Activated CD4-positive, alpha-beta T cell treated with anti-CD3 and anti-CD28 coated beads, Interleukin-2, amount 10 ng/mL, durations not matched to agents 7 days and 5 days (primary cell): ENCODE measurements around the gene DUSP28. TPM values are rescaled to one million over a fixed set of nuclear protein-coding genes. Genes with fewer than 3 reads are reported as not detected.

Source experiments
- CTCF ChIA-PET: fragments of 350-600 bp; sonication (Branson Sonifier 250); formaldehyde crosslinking; loops from one replicate; lab custom pipeline; 2021; ENCODE audit warnings: antibody characterized with exemption; lab: Charles Lee
- POLR2A ChIA-PET: fragments of 350-600 bp; sonication (Branson Sonifier 250); formaldehyde crosslinking; loops from one replicate; lab custom pipeline; 2021; ENCODE audit warnings: antibody characterized with exemption; lab: Charles Lee
- DNase-seq: peaks from one replicate; pipeline ENCODE4 v3.0.0-alpha.2; 2020
- H3K27ac Mint-ChIP-seq: one replicate; pipeline ENCODE4 v1.8.0; 2021; ENCODE audit warnings: mild to moderate bottlenecking, moderate library complexity, mixed read lengths
- H3K27me3 Mint-ChIP-seq: one replicate; pipeline ENCODE4 v1.8.0; 2021; ENCODE audit warnings: mixed read lengths
- H3K36me3 Mint-ChIP-seq: one replicate; pipeline ENCODE4 v1.8.0; 2021; ENCODE audit warnings: low read depth, mixed read lengths
- H3K4me1 Mint-ChIP-seq: one replicate; pipeline ENCODE4 v1.8.0; 2021; ENCODE audit warnings: mixed read lengths
- H3K4me3 Mint-ChIP-seq: one replicate; pipeline ENCODE4 v1.8.0; 2021; ENCODE audit warnings: mild to moderate bottlenecking, moderate library complexity, mixed read lengths
- H3K9me3 Mint-ChIP-seq: one replicate; pipeline ENCODE4 v1.8.0; 2021; ENCODE audit warnings: mixed read lengths
- total RNA-seq, 2 experiments: library from RNA; stranded (reverse); gene quantifications; one replicate each; pipeline ENCODE4 v1.2.3, GENCODE V29; 2021

The DUSP28 gene
- total RNA-seq, 2 experiments from 2014 or later: 9.6 to 11.6 TPM

DNA sequence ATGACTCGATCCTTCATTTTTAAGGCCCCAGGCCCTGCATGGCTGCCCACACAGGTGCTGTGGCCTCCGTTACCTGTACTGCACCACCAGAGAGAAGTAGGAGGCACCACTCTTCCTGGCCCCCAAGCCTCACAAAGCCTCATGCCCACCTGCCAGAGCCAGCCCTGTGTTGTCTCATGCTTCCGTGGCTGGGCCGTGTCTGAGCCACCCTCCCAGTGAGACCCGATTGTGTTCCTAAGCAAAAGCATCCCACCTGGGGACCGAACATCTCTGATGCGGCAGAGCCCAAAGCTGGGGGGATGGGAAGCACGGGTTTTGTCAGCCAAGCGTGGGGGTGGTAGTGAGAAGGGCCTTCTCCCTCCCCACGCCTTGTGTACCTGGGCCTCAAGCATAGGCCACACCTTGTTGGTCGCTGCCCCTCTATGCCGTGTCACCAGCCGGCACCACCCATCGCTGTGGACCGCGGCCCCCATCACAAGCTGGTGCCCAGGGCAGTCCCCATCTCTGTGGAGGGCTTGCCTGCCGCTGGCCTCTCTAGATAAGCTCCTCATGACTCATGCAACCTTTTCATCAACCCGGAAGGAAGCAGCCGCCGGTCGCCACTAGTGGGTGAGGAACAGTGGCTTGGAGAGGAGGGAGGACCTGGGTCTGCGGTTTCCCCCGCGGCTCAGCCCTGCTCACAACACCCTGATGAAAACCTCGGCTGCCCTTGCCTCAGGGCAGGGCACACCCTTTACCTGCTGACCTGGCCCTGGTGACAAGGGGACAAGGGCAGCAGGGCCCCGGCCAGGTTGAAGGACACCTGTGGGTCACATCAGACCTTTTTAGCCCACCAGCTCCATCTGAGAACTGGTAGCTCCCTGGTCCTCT, 5.4 kb downstream of the DUSP28 start:
- ChIA-PET CTCF (interaction anchor here (0.7 to 3.8 kb wide), 20 partner anchors 9 to 121 kb away, joined by 3 to 67 read pairs (median 5); partner anchors contain the start of genes CAPN10 and GPR35), POLR2A (interaction anchor here (0.6 to 1.4 kb wide), 4 partner anchors 9 to 78 kb away, joined by 3 to 11 read pairs (median 6); partner anchors contain the start of gene CAPN10)
- peak; percentile 94 for DNase-seq
- no peaks in the 10 kb centered on the region for H3K9me3 Mint-ChIP-seq
- peak overlapping the region; percentile 91 for H3K4me3 Mint-ChIP-seq
- H3K4me1 Mint-ChIP-seq: peaks cover 60% of the 10 kb centered on the region
- peaks cover 46% of the 10 kb centered on the region for H3K36me3 Mint-ChIP-seq
- peak overlapping the region; percentile 97 for H3K27ac Mint-ChIP-seq
- H3K27me3 Mint-ChIP-seq: no peaks in the 10 kb centered on the region

DNA sequence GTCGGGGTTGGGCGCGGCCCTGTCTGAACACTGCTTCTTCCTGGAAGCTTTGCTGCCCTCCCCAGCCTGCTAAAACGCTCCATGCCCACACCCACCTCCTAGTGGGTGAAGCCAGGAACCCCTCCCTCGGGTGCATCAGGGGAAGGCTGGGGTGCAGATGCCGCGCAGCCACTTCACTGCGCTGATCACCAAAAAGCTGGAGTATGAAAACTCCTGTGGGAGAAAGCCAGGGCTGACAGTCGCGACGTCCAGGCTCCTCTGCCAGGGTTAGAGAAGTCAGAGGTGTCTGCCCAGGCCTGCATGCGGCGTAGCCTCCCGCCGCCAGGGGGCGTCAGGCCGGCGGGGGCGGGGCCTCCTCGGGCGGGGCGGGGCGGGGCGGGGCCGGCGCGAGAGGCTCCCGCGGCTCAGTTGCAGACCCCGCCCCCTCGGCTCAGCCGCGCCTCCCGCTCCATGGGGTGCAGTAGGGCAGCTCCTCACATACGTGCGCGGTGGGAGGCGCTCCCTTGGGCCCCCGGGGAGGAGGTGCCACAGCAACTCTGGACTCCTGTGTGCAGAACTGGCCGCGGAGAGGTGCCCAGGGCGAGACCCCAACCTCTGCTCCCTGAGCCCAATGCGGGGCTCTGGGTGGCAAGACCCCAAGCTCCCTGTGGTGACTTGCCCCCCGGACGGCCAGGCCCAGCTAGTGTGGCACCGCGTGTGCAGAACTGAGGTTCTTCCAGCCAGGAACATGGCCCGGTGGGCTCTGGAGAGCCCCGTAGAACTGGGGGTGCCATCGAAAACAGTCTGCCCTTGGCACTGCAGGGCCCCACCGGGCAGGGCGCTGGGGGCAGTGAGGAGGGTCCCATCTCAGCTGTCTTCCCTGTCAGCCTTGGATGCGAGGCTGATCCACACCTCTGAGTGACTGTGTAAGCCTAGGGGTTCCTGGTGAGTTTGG, 6.3 kb downstream of the DUSP28 start:
- peaks cover 50% of the 10 kb centered on the region for H3K36me3 Mint-ChIP-seq

DNA sequence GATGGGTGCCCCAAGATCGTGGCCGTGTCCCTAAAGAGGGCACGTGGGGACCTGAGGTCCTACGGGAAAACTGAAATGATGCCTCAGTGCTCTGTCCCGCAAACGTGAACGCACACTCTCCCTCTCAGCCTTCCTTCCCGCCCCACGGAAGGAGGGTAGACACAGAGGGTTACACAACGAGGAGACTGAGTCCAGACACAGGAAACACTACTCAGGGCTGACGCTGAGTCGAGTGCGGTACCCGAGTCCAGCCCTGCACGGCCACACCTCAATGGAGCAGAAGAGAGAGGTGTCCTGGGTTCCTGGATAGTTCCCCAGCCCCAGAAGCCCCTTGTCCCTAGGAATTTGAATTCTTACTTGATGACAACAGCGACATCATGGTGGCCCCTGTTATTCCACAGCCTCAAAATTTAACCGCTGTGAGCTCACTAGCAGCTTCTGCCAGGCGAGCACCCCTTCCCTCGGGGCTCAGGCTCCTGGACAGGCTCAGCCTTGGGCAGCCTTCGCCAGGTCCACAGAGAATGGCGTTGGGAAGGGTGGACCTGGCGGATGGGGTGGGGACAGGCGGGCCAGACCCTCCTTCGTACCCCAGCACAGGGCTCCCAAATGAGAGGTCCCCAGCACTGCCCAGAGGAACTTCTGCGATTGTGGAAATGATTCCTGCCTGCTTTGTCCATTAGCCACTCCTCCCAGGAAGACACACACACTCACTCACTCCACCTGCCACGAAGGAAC, 7.1 kb downstream of the DUSP28 start:
- H3K27me3 Mint-ChIP-seq: no peaks in the 10 kb centered on the region

More for the DNA sequence above, 6.3 kb downstream of the DUSP28 start:
- Mint-ChIP-seq H3K4me1 (peaks cover 67% of the 10 kb centered on the region), H3K27me3 (no peaks in the 10 kb centered on the region), H3K27ac (peak overlapping the region; percentile 99), H3K9me3 (no peaks in the 10 kb centered on the region), H3K4me3 (peak overlapping the region; percentile 91)
- POLR2A ChIA-PET: interaction anchor here (0.6 to 1.4 kb wide), 4 partner anchors 10 to 78 kb away, joined by 3 to 11 read pairs (median 6); partner anchors contain the start of gene CAPN10
- CTCF ChIA-PET: interaction anchor here (0.6 to 3.8 kb wide), 21 partner anchors 9 to 120 kb away, joined by 3 to 67 read pairs (median 5); partner anchors contain the start of genes CAPN10 and GPR35
- peak; percentile 97 for DNase-seq

DNA sequence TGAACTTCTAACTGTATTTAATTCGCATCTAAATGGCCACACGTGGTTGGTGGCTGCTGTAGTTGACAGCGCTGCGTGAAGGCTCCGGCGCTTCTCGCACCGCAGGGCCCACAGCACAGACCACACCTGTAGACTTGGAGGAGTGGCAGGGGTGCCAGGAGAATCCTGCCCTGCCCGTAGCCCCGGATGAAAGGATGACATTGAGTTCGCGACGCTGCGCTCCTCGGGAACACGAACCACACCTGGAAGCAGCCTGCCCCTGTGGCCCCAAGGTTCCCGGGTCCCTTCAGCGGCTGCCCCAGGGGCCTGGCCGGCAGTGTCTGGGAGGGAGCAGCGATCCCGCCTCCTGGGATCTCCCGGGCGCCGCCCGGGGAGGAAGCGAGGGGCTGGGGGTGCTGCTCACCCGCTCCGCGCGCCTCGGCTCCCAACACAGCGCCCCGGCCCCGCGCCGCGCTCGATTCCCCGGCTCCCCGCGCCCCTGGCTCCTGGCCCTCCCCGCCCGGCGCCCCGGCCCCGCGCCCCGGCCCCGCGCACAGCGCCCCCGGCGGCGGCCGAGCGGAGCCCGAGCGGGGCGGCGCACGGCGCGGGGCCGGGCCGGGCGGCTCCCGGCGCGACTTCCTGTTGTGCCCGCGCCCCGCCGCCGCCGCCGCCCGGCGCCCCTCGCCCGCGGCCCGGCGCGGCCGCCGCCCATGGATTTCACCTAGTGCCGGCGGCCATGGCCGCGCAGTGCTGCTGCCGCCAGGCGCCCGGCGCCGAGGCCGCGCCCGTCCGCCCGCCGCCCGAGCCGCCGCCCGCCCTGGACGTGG, 7.9 kb downstream of the DUSP28 start, which contains the start of gene RNPEPL1:
Gene RNPEPL1, plus strand, starts transcription at position 613 of the 806 bp plus-strand sequence. Its CDS starts 103 bp downstream, at position 716.
- peaks cover 57% of the 10 kb centered on the region for H3K4me1 Mint-ChIP-seq
- peaks cover 40% of the 10 kb centered on the region for H3K36me3 Mint-ChIP-seq
- ChIA-PET POLR2A (no interaction called here), CTCF (interaction anchor here (0.7 to 3.8 kb wide), 9 partner anchors 9 to 53 kb away, joined by 3 to 31 read pairs (median 5); partner anchors contain the start of gene CAPN10)
- H3K4me3 Mint-ChIP-seq: peak within 1 kb of the TSS; percentile 91
- H3K9me3 Mint-ChIP-seq: no peaks in the 10 kb centered on the region
- peak within 1 kb of the TSS; percentile 99 for H3K27ac Mint-ChIP-seq
- peak; percentile 61 for DNase-seq
- no peaks in the 10 kb centered on the region for H3K27me3 Mint-ChIP-seq

More for the DNA sequence above, 7.1 kb downstream of the DUSP28 start:
- Mint-ChIP-seq H3K4me1 (peaks cover 64% of the 10 kb centered on the region), H3K4me3 (peak overlapping the region; percentile 91), H3K27ac (peak overlapping the region; percentile 99), H3K36me3 (peaks cover 48% of the 10 kb centered on the region), H3K9me3 (no peaks in the 10 kb centered on the region)
- ChIA-PET POLR2A (interaction anchor here (1.0 kb wide), 1 partner anchor 77 kb away, joined by 3 read pairs; no protein-coding TSS in a partner anchor), CTCF (interaction anchor here (0.6 to 3.8 kb wide), 10 partner anchors 10 to 94 kb away, joined by 3 to 67 read pairs (median 23); partner anchors contain the start of gene CAPN10)
- DNase-seq: peak; percentile 47

DNA sequence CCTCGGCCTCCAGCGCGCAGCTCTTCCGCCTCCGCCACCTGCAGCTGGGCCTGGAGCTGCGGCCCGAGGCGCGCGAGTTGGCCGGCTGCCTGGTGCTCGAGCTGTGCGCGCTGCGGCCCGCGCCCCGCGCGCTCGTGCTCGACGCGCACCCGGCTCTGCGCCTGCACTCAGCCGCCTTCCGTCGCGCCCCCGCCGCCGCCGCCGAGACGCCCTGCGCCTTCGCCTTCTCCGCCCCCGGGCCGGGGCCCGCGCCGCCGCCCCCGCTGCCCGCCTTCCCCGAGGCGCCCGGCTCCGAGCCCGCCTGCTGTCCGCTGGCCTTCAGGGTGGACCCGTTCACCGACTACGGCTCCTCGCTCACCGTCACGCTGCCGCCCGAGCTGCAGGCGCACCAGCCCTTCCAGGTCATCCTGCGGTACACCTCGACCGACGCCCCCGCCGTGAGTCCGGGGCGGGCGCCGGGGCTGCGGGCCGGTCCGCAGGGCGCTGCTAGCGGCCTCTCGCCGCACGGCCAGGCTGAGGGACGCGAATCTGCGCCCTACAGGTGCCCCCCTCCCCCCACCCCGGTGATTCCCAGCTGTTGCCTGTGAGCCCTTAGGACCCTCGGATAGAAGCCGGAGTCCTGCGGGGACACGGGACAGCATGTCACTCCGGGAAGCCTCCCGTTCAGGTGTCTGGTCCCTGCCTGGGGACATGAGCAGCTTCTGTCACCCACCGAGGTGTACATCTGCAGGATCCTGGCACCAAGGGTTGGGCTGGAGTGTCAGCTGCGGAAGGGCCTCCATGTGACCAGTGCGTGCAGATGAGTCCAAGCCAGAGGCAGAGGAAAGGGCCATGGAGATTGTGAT, 8.7 kb downstream of the DUSP28 start:
- peak; percentile 43 for DNase-seq
- Mint-ChIP-seq H3K4me1 (peaks cover 48% of the 10 kb centered on the region), H3K27ac (peak overlapping the region; percentile 74), H3K27me3 (no peaks in the 10 kb centered on the region), H3K36me3 (peaks cover 32% of the 10 kb centered on the region), H3K4me3 (peak overlapping the region; percentile 79), H3K9me3 (no peaks in the 10 kb centered on the region)
- ChIA-PET POLR2A (no interaction called here), CTCF (interaction anchor here (0.7 to 1.5 kb wide), 6 partner anchors 14 to 42 kb away, joined by 3 to 11 read pairs (median 4); partner anchors contain the start of gene CAPN10)

DNA sequence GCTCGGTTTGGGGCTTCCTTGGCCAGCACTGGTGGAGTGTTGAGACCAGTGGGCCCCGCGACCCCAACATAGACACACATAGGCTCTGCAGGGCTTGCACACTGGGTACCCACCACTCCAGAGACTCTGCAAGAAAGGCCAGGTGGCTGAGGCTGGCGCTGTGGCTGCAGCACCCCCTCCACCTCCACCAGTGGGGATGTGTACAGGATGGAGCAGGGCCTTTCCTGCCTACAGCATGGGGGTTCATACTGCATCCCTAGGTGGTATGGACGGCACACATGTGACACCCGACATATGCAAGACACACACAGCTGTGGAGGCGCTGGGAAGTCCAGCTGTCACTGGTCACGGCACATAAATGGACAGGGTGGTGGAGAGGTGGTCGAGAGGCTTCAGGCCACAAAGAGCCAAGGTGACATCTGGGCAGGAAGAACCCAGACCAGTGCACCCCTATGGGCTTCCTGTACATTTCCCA, 9.4 kb downstream of the DUSP28 start:
- CTCF ChIA-PET: interaction anchor here (1.1 to 1.5 kb wide), 5 partner anchors 15 to 33 kb away, joined by 3 to 11 read pairs (median 4); partner anchors contain the start of gene CAPN10
- Mint-ChIP-seq H3K9me3 (no peaks in the 10 kb centered on the region), H3K27me3 (no peaks in the 10 kb centered on the region), H3K36me3 (peaks cover 26% of the 10 kb centered on the region), H3K27ac (peak overlapping the region; percentile 72), H3K4me3 (peak overlapping the region; percentile 79), H3K4me1 (peaks cover 42% of the 10 kb centered on the region)
- POLR2A ChIA-PET: no interaction called here
- no peak for DNase-seq

DNA sequence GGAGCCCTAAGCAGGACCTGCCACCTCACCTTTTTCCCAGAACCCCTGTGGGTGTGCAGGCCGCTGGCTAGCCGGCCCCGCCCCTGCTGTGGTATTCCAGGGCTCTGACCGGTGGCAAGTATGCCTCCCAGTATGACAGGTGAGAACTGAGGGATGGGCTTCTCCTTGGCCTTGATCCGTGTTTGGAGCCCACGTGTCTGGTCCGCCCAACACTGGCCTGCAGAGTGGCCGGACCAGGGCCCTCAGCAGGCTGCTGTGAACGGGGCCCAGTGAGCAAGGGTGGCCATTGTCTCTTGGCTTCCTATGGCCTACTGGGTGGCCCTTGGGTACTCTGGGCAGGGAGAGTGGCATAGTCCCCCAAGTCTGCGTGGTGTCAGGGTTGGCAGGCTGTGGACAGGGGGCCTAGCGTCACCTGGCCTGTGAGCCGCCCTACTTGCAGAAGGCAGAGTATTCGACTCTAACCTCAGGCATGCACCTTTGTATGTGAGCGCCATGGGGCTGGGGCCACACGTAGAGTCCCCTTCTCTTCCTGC, 9.9 kb downstream of the DUSP28 start:
- Mint-ChIP-seq H3K27me3 (no peaks in the 10 kb centered on the region), H3K4me1 (peaks cover 37% of the 10 kb centered on the region), H3K36me3 (peaks cover 22% of the 10 kb centered on the region), H3K27ac (peak overlapping the region; percentile 50), H3K9me3 (no peaks in the 10 kb centered on the region), H3K4me3 (peak overlapping the region; percentile 79)
- ChIA-PET POLR2A (no interaction called here), CTCF (interaction anchor here (1.5 kb wide), 1 partner anchor 10 kb away, joined by 6 read pairs; no protein-coding TSS in a partner anchor)
- no peak for DNase-seq

DNA sequence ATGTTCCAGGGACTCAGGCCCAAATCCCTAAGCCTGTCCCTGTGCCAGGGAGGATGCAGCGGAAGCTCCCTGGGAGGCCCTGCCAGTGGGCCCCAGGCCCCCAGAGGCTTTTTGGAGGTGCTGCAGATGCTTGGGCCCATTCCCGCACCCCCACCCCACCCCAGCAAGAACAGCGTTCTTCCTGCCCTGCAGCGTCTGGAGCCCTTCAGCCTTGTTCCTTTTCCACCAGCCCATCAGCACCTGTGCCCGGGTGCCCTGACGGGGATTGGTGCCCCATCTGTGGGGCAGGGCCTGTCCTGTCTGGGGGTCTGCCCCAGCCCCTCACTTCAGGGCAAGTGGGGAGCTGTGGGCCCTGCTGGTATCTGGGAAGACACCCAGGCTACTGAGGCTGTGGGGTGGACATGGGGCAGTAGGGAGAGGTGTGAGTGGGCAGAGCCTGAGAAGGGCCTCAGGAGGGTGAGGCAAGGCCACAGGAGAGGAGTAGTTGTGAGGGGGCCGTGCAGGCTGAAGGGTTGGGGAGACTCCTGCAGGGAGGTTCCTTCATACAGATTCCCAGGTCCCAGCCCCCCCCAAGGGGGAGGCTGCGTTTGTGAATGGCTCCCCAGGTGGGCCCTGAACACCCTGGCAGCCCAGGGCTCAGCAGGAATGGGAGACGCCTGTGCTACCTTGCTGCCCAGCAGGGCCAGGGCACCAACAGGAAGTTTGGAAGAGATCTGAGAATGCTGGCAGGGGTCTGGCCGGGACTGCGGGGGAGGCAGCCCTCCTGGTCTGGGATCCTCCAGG, 10.6 kb downstream of the DUSP28 start:
- Mint-ChIP-seq H3K36me3 (peaks cover 20% of the 10 kb centered on the region), H3K4me1 (peaks cover 31% of the 10 kb centered on the region), H3K27me3 (no peaks in the 10 kb centered on the region), H3K9me3 (no peaks in the 10 kb centered on the region), H3K27ac (peak overlapping the region; percentile 71), H3K4me3 (peak overlapping the region; percentile 79)
- no peak for DNase-seq
- POLR2A ChIA-PET: no interaction called here
- CTCF ChIA-PET: interaction anchor here (1.5 kb wide), 1 partner anchor 10 kb away, joined by 6 read pairs; no protein-coding TSS in a partner anchor

DNA sequence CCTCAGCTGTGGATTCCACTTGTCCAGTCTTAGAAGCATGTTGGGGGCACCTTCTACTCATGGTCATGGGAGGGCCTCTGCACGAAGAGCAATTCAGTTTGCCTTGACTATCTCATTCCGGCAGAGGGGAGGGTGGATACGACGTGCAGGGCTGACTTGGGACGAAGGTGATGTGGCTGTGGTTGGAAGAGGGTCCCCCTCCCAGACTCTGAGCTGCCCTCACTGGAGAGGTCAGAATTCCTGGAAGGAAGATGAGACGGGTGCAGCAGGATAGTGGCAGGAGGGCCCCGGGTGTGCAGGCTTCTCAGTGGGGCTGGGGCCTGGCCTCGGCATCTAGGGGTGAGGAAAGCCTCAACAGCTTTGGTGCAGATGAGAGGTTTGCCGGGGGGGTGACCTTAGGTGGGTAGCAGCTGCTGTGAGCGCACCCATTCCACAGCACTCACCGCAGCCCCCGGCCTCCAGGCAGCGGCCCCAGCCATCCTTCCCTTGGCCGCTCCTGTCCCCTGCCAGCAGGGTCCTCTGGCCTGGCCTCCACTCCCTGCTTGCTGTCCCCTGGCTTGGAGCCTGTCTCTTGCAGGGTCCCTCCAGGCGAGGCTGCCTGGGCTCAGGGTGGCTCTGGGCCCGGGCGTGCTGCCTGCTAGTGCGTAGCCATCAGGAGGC, 11.3 kb downstream of the DUSP28 start:
- Mint-ChIP-seq H3K36me3 (peaks cover 20% of the 10 kb centered on the region), H3K27me3 (no peaks in the 10 kb centered on the region), H3K27ac (peak overlapping the region; percentile 71), H3K4me1 (peaks cover 31% of the 10 kb centered on the region), H3K4me3 (no peak overlapping the region), H3K9me3 (no peaks in the 10 kb centered on the region)
- ChIA-PET POLR2A (no interaction called here), CTCF (interaction anchor here (1.2 to 1.5 kb wide), 2 partner anchors 9 to 26 kb away, joined by 3 to 6 read pairs; no protein-coding TSS in a partner anchor)
- no peak for DNase-seq
